H1 (cell line): Measurements from ENCODE around the gene PLA2R1. TPM values are rescaled to one million over a fixed set of nuclear protein-coding genes. Genes with fewer than 3 reads are reported as not detected.

Experiments used
- CBX8 ChIP-seq: fragments of 300-800, 300-1000 bp; sonication (generic); IDR thresholded peaks from 2 replicates; pipeline ENCODE4 v1.7.1; 2016; ENCODE audit warnings: low read depth, low read length, borderline replicate concordance
- SP1 ChIP-seq: IDR thresholded peaks from 2 replicates; pipeline ENCODE4 v1.6.1; 2011; ENCODE audit warnings: low read depth, low read length
- polyA plus RNA-seq, 7 experiments: library from polyadenylated mRNA; depleted of rRNA in 3 of 7; stranded (reverse) in 5 of 7; unstranded in 2 of 7; fragments of >200 nt in 5 of 7; fragments of 200-250 nt in 2 of 7; gene quantifications; 1 replicate in 5 of 7; 2 replicates in 1 of 7; 4 replicates in 1 of 7; pipeline versions ENCODE4 v1.2.1 to v1.2.3, GENCODE V29; 2011 to 2013; ENCODE audit warnings: missing spikeins in 2 of 7, mixed read lengths in 2 of 7
- total RNA-seq: library from RNA; stranded (reverse); fragmentation: NEBNext Ultra II Directional; extraction: Animal tissue kit (Norgen Biotek cat#: 25700); gene quantifications from 2 replicates; pipeline ENCODE4 v1.2.1, GENCODE V29; 2021

PLA2R1 gene
- total and polyA plus RNA-seq, 2 of the 8 experiments (the other 6 are each of a cell fraction or from before 2014, with no cell fraction given): 0.65 to 1.5 TPM

DNA sequence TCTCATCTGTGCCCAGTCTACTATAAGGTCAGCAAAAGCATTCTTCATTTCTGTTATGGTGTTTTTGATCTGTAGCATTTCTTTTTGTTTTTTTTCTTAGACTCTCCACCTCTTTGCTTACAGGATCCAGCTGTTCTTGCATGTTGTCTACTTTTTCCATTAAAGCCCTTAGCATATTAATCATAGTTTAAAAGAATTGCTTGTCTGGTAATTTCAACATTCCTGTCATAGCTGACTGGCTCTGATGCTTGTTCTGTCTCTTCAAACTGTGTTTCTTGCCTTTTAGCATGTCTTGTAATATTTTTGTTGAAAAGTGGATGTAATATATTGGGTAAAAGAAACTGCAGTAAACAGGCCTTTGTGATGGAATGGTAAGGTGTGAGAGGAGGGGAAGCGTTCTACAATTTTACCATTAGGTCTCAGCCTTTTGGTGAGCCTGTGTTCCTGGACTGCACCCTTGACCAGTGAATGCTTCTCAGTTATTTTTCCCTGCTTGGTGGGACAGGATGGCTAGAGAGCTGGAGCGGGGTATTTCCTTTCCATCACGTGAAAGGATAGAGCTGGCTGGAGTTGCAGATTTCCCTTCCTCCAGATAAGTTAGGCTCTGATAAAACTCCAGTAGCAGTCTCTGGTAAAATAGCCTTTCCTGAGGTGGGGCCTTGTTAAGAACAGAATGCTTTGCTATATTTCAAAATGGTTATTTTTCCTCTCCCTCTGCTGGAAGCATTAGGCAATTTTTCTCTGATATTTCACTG lies 65.4 kb downstream of the PLA2R1 start (continued):
- TF ChIP-seq CBX8 (no peak), SP1 (no peak)
